ENCODE measurements around the gene A2ML1.
"Not testable (repeated sequence)": the region's sequence is repeated elsewhere in the genome, so short reads cannot be mapped to it uniquely, and the experiment has no call there.

Gene A2ML1

DNA sequence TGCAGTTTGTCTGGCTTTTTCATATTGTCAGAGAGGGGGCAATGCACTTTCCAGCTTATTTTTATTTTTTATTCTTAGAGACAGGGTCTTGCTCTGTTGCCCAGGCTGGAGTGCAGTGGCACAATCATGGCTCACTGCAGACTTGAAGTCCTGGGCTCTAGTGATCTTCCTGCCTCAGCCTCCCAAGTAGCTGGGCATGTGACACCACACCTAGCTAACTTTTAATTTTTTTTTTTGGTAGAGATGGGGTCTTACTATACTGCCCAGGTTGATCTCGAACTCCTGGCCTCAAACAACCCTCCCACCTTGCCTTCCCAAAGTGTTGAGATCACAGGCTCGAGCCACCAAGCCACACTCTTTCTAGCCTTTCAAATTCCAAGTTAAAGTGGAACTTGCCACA, 3.9 kb upstream of the A2ML1 start:
- no peak for DNase-seq

DNA sequence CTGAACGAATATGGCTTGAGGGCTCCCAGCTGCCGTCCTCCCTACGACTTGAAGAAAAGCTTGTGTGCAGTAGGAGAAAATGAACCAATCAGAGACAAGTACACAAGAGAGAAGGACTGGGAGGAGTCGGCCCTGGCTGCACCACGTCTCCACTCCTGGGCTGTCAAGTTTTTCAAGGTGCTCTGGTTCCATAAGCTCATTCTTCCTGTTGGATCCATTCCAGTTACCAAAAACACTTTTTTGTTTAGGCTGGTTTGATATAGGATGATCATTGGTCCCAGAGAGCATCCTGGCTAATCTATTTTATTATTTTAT, 2.8 kb upstream of the A2ML1 start:
- no peak for DNase-seq

DNA sequence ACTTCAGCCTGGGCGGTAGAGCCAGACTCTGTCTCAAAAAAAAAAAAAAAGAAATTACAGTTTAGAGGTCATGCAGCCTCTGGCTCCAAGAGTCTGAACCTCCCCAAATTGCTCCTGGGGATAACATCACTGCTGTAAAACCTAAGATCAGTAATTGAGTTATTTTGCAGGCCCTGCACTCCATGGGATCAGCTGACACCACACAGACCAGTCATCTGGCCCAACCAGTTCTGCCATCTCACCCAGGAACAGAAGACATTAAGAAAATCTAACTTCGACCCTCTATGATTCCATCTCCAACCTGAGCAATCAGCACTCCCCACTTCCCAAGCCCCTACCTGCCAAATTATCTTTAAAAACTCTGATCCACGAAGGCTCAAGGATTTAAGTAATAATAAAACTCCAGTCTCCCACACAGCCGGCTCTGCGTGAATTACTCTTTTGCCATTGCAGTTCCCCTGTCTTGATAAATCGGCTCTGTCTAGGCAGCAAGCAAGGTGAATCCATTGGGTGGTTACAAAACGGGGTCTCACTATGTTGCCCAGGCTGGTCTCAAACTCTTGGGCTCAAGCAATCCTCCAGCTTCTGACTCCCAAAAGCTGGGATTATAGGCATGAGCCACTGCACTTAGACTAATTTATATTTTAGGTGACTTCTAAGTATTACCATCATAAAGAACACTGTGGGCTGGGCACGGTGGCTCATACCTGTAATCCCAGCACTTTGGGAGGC, 1.6 kb upstream of the A2ML1 start:
- not testable (repeated sequence) for DNase-seq

DNA sequence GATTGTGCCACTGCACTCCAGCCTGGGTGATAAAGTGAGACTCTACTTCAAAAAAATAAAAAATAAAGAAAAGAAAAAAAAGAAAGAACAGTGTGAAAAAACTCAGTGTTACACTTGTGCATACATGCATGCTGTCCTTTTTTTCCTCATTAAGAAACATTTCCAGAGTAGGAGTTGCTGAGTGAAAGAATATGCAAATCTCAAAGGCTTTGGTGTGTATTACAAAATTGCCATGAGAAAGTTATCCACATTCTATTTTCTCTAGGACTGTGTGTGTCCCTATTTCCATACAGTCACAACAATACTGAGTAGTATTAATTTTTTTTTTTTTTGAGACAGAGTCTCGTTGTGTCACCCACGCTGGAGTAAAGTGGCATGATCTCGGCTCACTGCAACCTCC, 830 bp upstream of the A2ML1 start:
- DNase-seq, result no peak

DNA sequence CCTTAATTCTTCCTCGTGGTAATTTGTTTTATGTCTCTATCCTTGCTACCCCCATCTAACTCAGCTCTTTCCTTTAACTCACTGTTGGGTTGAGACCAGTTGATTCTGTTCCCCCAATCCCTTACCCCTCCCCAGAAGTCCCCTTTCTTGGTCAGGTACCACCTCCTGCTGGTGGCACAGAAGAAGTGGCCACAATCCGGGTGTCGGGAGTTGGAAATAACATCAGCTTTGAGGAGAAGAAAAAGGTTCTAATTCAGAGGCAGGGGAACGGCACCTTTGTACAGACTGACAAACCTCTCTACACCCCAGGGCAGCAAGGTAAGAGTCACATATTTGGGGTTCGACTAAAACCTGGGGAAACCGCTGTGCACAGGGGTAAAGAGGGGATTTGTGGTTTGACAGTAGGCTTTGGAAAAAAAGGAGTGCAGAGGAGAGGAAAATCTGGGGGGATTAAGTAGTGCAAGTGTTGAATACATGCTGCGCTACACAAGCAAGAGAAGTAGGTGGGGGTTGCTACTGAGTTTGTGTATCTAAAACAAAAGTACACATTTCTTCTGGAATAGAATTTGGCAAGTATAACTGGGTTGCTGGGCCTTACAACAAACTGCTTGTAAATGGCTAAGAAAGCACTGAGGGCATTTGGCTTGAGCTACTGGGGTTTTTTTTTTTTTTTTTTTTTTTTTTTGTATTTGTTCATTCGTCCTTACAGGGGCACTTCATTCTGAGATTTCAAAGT, 1.3 kb downstream of the A2ML1 start:
- DNase-seq, result no peak

DNA sequence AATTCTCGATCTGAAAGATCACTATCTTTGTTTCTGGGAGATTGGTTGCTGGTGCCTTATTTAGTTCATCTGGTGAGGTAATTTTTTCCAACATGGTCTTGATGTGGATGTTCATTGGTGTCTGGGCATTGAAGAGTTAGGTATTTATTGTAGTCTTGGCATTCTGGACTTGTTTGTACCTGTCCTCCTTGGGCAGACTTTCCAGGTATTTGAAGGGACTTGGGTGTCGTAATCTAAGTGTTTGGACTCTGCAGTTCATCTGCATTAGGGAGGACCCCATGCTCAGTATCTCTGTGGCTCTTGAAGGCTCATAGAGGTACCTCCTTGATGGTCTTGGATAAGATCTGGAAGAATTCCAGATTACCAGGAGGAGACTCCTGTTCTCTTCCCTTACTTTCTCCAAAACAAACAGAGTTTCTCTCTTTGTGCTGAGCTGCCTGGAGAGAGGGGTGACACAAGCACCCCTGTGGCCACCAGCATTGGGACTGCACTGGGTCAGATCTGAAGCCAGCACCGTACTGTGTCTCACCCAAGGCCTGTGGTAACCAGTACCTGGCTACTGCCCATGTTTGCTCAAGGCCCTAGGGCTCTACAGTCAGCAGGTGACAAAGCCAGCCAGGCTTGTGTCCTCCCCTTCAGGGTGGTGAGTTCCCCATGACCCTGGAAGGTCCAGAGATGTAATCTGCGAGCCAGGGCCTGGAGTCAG, 5.3 kb downstream of the A2ML1 start:
- no peak for DNase-seq

DNA sequence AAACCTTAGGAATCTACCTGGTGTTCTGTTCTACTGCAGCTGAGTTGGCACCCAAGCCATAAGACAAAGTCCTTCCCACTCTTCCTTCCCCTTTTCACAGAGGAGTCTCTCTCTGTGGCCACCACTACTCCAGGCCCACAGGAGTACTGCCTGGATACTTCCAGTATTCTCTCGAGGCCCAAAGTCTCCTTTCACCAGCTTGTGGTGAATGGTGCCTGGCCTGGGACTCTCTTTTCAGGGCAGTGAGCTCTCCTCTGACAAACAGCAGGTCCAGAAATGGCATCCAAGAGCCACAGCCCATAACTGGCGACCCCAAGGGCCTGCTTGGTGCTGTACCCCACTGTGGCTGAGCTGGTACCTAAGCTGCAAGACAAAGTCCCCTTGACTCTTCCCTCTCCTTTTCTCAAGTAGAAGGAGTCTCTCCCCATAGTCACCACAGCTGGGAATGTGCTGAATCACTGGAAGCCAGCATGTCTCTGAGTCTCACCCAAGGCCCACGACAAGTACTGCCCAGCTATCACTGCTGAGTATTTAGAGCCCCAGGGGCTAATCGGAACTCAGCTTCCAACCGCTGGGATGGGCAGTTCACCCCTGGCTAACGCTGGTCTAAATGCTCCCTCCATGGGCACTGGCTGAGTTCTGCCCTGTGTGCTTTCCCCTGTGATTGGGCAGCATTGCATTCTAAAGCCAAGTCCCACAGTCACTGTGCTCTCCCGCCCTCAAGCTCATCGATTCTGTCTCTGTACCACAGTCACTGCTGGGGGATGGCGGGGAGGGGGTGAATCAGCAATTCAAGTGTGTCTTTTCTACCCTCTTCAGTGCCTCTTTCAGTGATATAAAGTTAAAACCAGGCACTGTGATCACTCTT, 6.1 kb downstream of the A2ML1 start:
- DNase-seq, result no peak

DNA sequence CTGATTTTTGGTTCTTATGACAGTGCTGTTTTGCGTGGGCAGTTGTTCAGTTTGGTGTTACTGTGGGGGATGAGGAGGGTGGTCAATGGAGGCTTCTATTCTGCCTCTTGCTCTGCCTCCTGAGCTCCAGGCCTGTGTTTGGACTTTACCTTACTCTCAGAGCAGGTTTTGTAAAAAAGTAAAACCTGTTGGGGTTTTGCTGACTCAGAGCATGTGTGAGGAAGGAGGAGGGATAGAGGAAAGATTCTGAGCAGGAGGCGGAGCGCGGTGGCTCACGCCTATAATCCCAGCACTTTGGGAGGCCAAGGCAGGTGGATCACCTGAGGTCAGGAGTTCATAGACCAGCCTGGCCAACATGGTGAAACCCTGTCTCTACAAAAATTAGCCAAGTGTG, 6.7 kb downstream of the A2ML1 start:
- DNase-seq, result no peak

DNA sequence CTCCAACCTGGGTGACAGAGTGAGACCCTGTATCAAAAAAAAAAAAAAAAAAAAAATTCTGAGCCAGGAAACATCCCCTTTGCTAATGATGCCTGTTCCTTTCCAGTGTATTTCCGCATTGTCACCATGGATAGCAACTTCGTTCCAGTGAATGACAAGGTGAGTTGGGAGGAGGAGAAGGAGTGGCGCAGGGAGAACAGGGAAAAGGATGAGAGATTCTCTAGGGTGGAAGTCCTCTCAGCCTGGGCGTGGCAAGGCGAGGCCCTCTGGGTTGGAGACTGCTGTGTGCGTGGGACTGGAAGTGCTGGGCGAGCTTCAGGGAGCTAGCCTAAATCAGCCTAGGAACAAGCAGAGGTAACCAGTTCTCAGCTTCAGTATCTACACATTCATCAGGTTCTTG, 7.2 kb downstream of the A2ML1 start:
- no peak for DNase-seq

DNA sequence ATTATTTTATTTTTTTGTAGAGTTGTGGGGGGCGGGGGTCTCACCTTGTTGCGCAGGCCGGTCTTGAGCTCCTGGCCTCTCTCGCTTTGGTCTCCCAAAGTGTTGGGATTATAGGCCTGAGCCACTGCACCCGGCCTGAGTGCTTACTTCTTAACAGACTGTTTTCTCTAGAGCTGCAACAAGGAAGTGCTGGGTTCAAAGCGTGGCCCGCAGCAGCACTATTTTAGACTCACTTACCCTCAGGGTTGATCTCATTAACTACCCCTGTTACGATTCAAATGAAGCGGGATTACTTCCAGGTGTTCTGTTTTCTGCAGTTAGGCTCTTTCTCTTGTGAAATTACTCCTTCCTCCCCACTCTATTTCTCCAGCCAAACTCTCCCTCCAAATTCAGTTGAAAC, 8.7 kb downstream of the A2ML1 start:
- DNase-seq, result no peak

DNA sequence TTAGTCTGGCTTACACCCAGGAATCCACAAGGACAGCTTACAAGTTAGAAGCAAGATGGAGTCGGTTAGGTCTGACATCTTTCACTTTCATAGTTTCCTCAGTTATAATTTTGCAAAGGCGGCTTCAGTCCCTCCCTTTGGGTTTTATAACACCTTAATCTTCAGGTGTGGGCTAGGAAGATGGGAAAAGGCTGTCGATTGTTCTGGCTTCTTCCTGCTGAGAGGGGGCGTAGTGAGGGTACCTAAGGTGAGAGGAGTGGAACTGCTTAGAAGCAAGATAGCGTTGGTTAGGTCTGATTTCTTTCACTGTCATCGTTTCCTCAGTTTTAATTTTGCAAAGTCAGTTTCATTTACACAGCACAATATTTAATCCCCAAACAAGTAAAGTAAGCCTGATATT, 10.1 kb downstream of the A2ML1 start:
- no peak for DNase-seq

DNA sequence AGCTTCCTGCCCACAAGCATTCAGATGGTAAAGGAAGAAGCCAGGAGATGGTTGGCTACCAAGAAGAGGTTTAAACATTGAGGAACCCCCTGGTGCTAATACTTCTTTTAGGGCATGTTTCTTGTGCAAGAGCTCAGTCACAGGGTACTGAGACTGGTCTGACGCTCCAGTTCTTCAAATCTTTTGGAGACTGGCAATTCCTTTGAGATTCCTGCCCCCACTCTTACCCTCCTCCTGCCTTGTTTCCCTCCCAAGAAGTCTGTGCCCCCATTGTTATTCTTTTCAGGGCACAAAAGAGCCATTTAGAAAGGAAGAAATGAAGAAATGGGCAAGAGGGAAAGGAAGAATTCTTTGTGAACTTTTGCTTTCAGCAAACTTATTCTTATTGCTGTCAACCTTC, 11.8 kb downstream of the A2ML1 start:
- DNase-seq, result no peak

DNA sequence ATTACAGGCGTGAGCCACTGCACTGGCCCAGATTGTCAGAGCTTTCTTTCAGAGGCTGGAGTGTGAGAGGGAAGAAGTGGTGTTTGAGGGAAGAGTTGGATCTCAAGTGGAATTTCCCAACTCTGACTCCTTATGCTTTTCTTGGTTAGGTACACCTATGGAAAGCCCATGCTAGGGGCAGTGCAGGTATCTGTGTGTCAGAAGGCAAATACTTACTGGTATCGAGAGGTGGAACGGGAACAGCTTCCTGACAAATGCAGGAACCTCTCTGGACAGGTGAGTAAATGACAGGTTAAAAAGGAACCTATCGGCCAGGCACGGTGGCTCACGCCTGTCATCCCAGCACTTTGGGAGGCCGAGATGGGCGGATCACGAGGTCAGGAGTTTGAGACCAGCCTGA, 14.9 kb downstream of the A2ML1 start:
- no peak for DNase-seq

DNA sequence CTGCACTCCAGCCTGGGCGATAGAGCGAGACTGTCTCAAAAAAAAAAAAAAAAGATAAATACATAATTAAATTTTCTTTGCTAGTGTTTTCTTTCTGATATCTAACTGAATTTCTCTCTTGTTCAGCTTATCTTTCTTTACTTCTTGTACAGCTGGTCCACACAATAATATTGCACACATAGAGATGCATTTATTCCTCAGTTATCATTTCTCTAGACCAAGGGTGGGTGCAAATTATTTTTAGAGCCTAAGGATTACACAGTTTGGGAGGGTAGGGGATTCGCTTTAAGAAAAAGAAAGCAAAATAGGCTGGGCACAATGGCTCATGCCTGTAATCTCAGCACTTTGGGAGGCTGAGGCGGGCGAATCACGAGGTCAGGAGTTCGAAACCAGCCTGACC, 17.9 kb downstream of the A2ML1 start:
- no peak for DNase-seq

DNA sequence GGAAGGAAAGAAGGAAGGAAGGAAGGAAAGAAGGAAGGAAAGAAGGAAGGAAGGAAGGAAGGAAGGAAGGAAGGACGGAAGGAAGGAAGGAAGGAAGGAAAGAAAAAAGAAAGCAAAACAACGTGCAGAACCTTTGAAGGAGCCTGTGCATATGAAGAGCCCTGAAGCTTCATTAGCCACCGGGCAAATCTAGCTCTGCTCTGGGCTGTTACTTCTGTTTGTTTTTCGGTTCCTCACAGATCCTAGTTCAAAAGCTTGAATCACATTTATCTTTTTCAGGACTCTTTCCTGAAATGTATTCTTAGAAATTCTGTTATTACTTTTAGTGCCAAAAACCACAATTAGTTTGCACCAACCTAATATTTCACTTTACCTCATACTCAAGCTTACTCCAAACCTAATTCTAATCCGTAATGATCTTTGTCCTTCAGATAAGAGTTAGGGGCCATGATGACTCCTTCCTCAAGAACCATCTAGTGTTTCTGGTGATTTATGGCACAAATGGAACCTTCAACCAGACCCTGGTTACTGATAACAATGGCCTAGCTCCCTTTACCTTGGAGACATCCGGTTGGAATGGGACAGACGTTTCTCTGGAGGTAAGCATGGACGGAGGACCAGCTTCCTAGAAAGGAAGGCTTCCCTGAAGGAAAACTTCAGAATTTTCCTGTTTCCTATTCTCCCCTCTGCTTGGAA, 18.7 kb downstream of the A2ML1 start:
- DNase-seq, result no peak

DNA sequence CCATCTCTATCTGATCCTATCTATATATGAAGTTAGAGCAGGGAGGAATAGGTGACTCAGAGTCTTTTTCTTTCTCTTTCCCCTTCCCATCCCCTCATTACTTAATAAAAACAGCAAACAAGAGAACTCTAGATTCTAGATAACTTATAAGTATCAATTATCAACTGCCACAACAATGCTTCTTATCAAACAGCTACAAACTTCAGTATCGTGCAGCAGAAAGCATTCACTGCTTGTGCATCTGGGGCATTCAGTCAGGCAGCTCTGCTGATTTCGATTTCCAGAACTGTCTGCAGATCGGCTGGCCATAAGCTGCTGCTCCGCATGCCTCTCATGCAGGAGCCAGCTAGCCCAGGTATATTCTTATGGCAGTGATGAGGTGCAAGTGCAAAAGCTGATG, 19.4 kb downstream of the A2ML1 start:
- DNase-seq, result no peak

DNA sequence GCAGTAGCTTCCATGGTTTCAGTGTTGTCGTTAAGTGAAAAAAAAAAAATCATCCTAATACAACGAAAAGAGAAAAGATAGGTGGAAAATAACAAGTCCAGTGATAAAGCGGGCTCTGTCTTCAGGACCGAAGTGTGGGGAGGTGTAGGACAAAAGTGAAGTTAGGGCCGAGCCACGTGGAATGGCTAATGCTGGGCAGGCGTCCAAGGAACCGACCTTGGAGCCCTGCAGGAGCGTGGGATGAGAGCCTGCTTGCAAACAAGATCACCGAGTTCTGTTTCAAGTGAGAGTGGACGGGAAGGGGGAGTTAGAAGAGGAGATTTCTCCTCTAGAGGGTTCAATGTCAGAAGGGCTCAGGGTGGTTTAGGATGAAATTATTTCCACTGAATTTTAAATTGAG, 22.2 kb downstream of the A2ML1 start:
- no peak for DNase-seq

DNA sequence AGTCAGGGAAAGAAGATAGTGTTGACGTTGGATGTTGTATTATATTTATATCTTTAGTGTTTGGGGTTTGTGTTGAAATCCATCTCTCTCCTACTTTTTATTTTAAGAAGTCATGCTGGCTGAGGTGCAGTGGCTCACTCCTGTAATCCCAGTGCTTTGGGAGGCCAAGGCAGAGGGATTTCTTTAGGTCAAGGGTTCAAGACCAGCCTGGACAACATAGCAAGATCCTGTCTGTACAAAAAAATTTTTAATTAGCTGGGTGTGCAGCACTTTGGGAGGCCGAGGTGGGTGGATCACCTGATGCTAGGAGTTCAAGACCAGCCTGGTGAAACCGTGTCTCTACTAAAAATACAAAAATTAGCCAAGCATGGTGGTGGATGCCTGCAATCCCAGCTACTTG, 23.9 kb downstream of the A2ML1 start:
- DNase-seq, result no peak

DNA sequence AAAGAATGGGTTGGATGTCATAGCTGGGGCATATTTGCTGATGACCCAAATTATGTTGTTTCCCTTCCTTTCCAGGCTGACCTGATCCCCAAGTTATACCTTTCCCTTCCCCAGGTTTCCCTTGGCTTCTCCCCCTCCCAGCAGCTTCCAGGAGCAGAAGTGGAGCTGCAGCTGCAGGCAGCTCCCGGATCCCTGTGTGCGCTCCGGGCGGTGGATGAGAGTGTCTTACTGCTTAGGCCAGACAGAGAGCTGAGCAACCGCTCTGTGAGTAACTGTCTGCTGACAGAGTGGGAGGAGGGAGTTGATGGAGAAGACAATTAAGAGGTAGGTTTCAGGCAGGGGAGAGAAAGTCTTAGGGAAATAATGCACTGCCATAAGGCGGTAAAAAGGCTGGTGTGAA, 25.0 kb downstream of the A2ML1 start:
- DNase-seq, result no peak

DNA sequence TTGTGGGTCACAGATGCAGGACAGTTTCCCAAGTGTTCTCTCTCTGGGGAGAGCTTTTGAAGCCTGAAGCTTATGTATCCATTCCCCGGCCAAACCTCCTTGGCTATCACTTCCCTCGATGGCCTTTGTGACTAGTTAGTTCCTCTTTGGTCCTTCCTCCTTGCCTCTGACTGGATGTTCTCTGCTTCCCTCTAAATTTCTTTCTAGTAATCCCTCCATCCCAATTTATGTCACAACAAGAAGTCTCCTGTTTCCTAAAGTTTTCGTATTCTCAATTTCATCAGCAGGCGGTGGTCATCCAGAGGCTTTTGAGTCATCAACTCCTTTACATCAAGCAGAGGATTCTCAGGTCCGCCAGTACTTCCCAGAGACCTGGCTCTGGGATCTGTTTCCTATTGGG, 27.5 kb downstream of the A2ML1 start:
- DNase-seq, result no peak

DNA sequence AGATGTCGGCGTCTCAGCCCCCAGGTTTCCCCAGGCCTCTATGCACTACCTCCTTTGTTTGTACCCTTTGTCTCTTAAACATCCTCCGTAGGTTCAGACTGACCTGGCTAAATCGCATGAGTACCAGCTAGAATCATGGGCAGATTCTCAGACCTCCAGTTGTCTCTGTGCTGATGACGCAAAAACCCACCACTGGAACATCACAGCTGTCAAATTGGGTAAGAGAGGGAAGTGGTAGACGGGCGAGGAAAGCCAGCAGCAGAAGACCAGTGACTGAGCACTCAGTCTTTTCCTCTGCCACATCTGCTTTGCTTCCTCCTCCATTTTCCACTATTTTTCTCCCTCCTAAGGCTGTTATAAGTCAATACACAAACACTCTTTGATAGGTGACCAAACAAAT, 29.7 kb downstream of the A2ML1 start:
- DNase-seq, result no peak

DNA sequence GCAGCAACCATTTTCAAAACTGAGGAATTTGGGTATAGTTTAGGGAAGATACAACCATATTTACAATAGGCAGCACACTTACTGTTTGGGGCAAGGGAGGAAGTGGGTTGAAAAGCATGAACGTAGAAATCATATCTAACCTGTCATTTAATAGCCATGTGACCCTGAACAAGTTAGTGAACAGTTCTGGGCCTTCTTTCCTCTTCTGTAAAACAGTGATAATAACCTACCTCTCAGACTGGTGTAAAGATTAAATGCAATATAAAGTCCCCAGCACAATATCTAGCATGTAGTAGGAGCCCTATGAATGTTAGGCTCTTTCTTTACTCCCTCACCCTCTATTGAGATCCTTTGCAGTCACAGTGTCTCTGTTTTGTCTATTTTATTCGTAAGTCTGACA, 33.5 kb downstream of the A2ML1 start:
- no peak for DNase-seq

DNA sequence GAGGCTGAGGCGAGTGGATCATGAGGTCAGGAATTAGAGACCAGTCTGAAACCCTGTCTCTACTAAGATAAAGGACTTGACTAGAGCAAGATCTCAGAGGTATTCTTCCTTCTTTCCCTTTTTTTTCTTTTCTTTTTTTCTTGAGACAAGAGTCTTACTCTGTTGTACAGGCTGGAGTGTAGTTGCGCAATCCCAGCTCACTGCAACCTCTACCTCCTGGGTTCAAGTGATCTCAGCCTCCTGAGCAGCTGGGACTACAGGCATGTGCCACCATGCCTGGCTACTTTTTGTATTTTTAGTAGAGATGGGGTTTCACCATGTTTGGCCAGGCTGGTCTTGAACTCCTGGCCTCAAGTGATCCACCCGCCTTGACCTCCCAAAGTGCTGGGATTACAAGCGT, 37.0 kb downstream of the A2ML1 start:
- DNase-seq, result not testable (repeated sequence)
